Medulla oblongata (tissue), 1 donor: ENCODE measurements around the gene ALK.

Source experiments
- DNase-seq: peaks from one replicate; pipeline ENCODE4 v3.0.0-alpha.2; 2015; ENCODE audit errors: extremely low spot score

ALK gene

DNA sequence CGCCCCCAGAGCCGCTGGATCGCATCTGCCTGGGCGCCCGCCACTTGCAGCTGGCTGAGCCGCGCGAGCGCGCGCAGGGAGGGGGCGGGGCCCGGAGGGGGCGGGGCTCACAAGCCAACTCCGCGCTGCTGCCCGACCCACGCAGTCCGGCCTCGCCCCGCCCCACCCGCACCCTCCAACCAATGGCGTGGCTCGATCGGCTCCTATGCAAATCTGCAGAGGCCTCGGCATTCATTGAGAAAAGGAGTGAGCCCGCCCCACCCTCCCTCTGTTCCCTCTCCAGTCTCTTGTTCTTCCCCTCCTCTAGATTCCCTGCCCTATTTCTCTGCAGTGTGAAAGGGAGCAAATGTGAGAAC is at the start of gene ALK:
Gene ALK (minus strand): TSS at position 27 of the 356 bp plus-strand sequence. CDS start 927 bp downstream, outside the sequence.
- DNase-seq, result peak; percentile 93

DNA sequence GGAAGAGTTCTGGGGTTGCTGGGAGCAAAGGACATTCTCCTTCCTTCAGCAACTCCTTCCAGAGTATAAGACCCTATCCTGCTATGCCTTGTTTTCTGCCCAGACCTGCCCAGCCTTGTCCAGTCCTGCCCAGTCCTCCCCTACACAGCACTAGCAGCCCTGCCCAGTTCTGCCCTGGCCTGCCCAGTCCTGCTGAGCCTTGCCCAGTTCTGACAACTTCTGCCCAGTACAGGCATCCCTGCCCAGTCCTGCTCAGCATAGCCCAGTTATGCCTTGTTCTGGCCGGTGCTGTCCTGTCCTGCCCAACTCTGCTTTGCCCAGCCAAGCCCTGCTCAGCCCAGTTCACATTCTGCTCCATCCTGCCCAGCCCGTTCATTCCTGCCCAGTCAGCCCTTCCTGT is 44.9 kb upstream of the ALK start:
- no peak for DNase-seq

DNA sequence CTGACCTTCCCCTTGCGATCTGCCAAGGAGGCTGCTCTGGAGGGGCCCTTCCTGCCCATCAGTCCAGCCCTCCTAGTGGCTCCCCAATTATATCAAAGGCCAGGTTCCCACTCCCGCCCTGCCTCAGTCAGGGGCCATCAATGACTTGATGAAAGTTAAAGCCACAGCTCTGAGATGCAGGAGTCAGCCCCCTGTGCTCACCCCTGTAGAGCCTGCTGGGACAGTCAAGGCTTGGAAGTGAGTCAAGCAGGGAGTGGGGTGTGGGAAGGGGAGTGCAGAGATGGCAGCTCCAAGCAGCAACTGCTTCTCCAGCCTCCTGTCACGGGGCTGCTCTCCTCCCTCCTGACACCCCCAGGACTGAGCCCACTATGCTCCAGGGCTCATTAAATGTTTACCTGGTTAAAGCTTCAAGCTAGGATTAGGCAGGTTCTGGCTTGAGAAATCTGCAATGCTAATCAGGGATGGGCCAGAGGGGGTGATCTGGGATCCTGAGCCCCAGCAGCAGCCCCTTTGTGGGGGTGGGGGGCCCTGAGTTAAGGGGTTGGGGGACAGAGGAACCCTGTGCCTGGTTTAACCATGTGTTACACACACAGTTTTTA is 42.7 kb upstream of the ALK start:
- DNase-seq, result no peak

DNA sequence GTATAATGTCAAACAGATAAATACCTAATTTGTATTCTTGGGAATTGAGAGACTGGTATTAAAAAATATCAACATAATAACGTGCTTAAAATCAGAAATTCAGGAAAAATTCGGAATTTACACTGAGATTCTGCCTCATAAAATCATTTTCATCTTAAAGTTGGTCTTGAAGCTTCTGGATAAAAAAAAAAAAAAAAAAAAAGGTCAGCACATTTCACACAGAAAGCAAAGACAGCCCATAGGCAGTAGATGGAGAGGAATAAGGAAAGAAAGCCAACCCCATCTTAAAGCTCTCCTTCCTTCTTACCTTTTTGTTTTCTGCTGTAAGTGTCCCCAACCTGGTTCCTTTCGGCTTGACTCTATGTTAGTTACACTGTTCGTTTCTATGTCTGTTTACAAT is 41.5 kb upstream of the ALK start:
- DNase-seq, result no peak

DNA sequence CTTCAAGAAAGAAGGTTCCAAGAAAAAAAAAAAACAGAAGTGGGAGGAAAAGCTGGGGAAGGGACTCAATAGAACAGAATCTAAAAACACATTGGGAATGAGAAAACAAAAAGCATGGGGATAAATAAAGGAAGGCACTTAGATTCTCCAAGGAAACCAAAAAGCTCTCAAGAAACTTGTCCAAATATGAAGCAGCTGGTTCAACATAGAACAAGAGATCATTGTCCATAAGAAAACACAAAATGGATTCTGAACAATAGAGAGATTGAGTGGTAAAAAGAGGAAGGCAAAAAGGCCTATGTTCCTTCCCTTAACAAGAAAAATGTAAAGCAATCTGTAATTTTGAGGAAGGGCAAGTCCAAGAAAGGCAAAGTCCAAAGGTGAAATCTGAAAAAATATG is 32.9 kb upstream of the ALK start:
- peak; percentile 37 for DNase-seq

DNA sequence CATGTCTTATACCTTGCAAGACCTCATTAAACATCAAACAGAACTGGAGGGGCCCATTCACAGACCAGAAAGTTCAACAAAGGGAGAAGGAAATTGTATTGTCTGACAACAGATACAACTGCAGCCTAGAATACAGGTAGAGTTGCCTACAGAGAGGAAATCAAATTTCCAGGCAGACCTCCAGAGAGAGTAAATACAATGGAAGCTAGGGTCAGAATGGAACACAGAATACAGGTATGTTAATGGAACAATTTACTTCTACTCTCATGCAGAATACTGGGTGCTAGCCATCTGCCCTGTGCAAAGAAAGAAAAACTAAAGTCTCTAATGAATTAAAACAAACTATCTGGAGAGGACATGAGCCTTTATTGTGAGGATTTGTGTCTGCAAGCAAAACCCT is 31.6 kb upstream of the ALK start:
- DNase-seq, result no peak

DNA sequence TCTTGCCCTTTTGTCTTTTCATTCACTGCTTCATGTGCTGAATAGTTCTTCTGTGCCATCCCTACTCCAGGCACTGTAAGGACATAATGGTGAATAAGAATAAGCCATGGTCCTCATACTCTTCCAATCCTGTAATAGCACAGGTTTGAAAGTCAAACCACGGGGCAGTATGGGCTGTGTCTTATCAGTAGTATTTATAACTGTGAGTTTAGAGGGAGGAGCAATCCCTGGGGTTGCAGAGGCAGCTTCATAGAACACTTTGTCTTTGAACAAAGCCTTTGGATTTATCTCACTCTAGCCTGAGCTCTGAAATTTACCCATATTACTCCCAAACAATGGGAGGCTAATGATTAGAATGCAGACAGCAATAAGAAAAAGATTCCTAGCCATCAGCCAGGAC is 30.2 kb upstream of the ALK start:
- no peak for DNase-seq

DNA sequence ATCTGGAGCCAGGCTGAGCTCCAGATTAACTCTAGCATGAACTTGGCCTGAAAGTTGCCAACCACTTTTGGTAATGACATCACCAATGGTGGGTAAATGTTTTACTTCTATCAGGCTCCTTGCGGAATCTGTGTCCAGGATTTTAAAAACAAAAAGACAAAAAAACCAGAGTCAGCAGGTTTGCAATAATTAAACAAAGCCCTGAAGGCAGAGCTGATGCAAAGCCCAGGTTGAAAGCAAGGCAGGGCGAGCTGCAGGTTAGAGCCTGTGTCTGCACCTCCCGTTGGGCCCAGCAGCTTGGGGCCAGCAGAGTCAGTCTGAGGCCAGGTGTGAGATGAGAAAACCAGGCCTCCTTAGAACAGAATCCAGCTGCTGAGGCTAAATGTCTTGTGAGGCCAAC is 29.1 kb upstream of the ALK start:
- no peak for DNase-seq

DNA sequence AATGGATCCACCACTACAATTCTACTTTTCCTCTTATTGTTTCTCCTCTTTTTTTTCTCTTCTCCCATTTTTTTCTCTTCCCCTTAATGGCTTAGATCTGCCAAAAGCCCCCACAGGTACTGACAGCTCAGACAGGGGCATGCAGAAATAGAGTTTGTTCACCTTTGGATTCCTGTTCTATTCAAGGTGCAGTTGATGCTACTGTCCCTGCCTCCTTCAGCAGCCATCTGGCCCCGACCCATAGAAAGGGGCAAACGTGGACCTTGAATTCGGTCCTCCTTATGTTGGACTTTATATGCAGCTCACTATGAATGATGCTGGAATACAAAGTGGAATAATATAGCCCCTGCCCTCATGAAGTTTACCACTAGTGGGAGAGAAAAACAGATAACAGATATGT is 27.7 kb upstream of the ALK start:
- DNase-seq, result no peak

DNA sequence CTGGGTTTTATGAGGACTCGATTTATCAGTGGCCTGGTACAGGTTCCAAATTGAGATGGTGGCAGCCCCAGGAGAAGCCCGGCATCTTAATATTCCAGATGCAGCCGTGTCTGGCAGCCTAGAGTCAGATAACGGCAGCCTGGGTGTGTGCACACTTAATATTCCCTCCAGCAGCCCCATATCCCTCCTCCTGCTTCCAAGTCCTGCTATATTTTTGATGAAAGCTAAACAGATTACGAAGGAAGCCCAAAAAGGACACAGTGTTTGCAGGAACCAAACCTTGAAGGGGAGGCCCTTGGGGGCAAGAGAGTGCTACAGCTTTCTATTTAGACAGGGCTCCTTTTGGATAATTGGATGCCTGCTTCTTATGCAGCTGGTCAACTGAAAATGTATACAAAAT is 25.1 kb upstream of the ALK start:
- DNase-seq, result no peak

DNA sequence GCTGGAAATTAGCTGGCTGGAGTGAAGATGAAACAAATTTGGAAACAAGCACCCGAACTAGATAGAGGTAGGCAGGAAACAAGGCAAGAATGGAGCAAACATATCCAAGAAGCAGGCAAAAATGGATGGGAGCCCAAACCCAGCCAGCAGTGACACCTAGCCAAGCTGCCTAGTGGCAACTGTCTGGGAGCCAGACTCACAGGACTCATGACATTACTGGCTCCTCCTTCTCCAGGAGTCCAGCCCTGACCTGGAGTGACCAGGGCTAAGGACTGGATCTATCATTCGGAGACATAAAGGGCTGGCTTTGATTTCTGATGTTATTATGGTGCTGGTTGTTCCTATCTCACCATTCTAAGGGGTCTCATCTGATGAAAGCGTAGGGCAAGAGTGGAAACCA is 21.3 kb upstream of the ALK start:
- DNase-seq, result peak; percentile 54

DNA sequence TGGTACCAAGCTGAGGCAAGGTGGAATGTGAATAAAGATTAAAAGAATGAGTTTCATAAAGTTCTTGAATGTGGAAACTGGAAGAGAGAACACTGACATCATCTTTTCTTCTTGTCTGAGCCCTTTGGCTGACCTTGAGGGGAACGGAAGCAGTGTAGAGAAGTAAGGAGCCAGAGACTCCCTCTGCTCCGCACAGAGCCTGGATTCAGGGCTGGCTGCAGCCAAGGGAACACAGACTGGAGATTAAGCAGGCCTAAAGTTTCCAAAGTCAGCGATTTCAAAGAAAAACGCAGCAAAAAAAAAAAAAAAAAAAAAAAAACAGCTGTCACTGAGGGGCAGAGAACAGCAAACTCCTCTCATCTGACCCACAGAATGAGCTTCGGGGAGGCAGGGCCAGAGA is 19.3 kb upstream of the ALK start:
- peak; percentile 66 for DNase-seq

DNA sequence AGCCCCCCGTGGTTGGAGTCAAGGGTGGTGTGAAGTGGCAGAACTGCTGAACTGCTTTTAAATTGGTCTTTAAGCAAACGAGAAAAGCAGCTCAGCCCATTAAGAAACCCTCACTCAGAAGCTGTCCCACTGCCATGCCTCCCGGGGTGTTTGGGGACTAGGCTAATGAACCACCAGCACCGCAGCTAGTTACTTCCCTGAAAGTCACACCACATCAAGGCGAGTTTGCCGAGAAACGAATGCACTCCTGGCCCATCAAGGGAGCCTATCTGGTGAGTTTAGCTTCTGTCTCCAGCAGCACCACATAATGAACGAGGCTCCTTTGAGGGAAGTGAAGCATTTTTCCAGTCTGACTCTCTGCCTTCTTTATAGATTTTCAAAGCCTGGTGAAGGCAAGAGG is 14.6 kb upstream of the ALK start:
- no peak for DNase-seq

DNA sequence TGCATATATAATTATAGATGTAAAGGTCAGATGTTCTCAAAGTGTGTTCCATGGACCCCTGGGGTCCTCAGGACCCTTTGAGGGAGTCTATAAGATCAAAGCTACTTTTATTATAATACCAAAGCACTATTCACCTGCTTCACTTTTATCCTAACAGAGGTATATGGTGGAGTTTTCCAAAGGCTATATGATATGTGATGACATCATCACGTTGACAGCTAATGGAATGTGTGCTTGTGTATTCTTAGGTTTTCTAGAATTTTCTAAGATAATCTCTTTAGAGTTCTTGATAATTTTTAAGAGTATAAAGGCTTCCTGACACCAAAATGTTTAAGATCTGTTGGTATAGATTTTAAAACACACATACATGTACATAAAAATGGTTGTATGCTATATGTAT is 10.4 kb upstream of the ALK start:
- no peak for DNase-seq

DNA sequence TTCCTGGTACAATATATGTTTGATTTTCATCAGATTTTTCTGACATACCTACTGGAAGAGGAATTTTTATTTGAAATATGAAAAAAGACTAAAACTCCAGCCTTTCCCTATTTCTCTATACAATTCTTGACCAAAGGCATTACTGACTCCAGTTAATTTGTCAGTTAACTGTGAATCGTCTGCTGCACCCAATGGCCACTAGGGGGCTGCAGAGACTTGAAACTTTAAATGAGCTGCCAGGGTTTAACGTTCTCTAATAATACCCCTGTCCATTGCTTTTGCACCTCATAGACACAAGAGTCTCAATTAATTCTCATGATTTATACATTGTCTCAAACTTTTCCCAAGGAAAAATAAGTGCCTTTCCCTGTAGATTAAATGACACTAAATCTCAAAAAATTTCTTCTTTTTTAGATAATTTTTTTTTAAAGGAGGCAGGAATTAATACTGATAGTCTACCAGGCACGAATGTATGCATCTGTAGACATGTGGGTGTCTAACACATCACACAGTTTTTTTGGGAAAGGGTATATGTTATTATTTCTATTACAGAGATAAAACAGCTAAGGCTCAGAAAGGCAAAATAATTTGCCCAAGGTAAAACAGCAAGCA is 1.8 kb upstream of the ALK start:
- peak; percentile 92 for DNase-seq

DNA sequence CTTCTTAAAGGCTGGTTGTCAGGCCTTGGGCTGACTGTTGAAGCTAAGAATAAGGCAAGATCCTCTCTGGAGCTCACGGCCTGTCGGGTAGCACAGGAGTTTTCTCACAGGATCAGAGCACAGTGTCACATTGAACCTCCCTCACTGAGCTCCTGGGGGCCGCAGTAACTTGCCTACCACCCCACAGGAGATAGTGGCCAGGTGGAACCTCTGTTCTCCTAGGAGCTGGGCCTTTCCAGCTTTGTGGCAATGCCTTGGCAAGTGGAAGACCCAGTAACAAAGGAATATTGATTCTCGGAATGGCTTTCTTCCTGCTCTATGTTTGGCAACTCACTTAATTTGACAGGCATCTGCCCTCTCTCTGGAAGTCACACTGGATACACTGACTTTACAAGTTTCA is 1.2 kb upstream of the ALK start:
- DNase-seq, result no peak

DNA sequence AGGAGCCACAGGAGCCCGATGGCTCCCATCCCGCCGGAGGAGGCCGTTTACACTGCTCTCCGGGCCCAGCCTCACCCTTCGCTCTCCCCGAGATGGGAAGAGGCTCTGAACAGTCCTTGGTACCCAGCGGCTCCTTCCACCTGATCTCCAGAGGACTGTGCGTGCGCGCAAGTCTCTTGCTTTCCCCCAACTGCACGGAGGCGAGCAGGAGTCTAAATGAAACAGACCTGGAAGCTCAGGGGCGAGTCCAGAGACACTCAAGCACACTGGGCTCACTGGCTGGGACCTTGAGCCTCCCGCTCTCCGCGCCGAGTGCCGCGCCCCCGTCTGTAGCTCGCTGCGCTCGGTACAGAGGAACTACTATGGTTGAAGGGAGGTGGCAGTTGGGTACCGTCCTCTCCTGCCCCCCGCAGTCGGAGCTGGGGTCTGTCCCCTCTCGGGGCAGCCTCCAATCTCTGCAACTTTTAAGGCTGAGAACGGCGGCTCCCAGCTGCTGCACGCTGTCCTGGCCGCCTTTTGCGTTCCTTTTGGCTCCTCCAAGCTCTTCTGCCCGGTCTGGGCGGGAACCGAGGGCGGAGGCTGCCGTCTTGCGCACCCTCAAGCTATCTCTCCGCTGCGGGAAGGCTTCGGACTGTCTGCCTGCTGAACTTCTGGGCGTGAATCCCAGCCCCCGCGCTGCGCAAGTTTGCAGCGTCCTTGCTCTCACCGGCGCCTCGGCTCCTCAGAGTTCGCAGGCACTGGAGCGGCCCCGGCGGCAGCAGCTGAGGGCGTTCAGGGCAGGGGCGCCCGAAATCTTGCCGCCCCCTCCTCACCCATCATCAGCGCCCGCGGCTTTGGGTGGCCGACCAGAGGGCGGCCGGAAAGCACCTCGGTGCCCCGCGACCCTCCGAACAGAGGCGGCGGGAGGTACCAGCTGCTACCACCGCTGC is 491 bp downstream of the ALK start:
- peak; percentile 14 for DNase-seq

DNA sequence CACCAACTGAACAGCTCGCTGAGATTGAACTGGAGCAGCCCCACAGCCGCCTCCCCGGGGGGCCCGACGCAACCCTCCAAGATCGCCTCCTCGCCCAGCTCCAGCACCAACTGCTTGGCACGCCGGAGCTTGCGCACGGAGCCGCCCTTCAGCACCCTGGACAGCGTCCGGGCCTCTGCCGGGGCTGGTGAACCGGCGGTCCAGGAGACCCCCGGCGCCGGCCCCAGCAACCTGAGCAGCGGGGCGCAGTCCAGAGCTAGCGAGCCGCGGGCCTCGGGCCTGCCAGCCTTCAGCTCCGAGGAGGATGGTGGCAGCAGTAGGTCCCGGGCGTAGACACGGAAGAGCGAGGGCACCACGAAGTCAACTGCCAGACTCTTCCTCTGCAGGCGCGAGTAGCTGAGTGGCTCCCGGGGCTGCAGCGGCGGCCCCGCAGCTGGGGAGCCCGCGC is 1.2 kb downstream of the ALK start:
- DNase-seq, result peak; percentile 50

DNA sequence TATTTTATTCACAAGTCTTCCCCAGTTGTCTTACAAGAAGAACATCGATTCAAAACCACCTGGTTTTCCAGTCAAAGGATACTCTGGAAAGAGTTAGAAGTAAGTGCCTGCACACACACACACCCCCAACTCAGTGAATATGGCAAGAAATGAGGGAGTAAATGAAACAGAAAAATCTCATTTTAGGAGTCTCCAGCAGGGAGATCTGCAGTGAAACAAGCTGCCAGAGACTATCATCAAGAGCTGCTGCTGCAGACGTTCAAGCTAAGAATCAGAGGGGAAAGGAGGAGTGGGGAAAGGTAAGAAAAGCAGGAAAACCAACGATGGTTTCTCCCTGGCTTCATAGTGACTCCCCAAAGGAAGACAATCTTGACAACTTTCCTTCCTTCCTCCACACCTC is 2.4 kb downstream of the ALK start:
- no peak for DNase-seq

DNA sequence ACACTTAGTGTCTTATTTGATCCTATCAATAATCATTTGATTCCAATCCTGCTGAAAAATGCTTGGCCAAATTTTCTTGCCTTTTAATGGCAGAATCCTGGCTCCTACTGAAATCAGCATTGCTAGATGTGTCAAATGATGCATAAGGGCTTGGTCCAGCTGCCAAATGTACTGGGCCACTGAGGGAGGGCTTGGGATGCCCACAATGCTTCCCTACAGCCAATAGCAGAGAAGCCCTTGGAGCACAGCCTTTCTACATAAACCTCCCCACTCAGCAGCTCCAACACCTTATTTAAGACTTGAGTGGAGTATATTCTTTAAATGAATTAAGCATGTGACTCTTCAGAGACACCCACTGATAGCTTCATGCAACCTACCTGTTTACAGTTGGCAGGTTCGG is 3.6 kb downstream of the ALK start:
- DNase-seq, result no peak

DNA sequence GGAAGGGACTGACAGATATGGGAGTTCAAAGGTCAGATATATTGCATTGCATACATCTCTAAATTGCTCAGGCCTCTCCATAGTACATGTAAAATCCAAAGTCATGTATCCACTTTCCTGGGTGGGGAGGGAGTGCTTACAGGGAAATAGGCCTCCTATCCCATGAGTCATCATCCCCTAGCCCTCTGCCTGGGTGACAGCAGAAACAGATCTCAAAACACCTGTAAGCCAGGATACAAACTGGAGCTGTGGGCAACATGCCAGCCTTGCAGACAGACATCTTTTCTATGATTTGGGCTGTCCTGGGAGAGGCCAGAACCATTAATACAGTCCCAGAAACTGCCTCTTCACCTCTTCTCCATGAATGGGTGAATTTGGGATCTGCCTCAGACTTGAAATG is 4.8 kb downstream of the ALK start:
- DNase-seq, result no peak

DNA sequence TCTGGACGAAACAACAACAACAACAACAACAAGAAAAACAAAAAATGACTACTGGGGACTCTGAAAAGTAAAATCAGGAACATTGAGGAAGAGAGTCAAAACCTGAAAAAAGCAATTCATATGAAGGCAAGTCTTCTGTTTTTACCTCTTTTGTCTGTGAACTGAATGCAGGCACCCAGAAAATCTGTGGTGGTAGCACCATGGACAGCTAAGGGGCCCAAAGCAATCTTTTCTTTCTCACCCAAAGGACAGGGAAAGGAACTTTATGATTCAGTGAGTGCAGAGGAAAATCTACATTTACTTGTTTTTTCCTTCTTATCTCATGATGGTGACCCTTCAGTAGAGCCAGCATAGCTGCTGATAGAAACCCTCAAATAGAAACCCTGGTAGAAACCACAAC is 10.4 kb downstream of the ALK start:
- no peak for DNase-seq

DNA sequence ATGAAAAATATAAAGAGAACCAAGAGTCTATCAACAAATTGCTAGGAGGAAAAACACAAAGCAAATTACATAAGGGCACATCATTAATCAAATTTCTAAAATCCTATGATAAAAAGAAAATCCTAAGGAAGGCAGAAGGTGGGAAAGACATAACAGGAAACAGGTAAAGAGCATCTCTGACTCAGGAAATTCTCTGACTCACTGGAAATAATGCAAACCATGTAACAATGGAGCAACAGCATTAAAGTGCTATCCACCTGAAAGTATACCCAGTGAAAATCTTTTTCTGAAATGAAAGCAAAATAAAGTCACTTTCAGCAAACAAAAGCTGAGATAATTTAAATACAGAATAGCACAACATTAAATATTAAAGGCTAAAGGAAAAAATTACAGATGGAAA is 10.9 kb downstream of the ALK start:
- no peak for DNase-seq
